HEK293 (cell line): ENCODE results near the gene SOCS6.
A peak's percentile ranks its signal among the peaks of the same experiment; 100 is the strongest.

ENCODE experiments used
- CTCF ChIA-PET: fragments of 350-600 bp; formaldehyde crosslinking; extraction: SDS; loops from one replicate; lab custom pipeline; 2021; ENCODE audit warnings: antibody characterized with exemption; lab: Yijun Ruan, JAX
- POLR2A ChIA-PET: fragments of 300-600 bp; formaldehyde crosslinking; extraction: SDS; loops from one replicate; lab custom pipeline; 2020; ENCODE audit warnings: antibody characterized with exemption, inconsistent platforms; lab: Yijun Ruan, JAX
- H3K27ac ChIP-seq: fragments of 200-500 bp; sonication (Bioruptor generic); 2 replicates; pipeline ENCODE4 v1.5.1; 2014; ENCODE audit warnings: low read depth, low read length, control low read depth, inconsistent platforms; ENCODE audit errors: extremely low read depth
- H3K36me3 ChIP-seq, 2 experiments: fragments of 200-500 bp in 1 of 2; sonication (Bioruptor generic) in 1 of 2; 1 replicate in 1 of 2; 2 replicates in 1 of 2; pipeline ENCODE4 v1.5.1; 2014 to 2017; ENCODE audit warnings: inconsistent platforms in 2 of 2, low read length in 2 of 2; ENCODE audit not compliant: control insufficient read depth in 2 of 2, insufficient read depth in 1 of 2
- H3K4me1 ChIP-seq: fragments of 200-500 bp; sonication (Bioruptor generic); 2 replicates; pipeline ENCODE4 v1.5.1; 2014; ENCODE audit warnings: mild to moderate bottlenecking, low read length, inconsistent platforms; ENCODE audit not compliant: control insufficient read depth, insufficient read depth
- H3K4me3 ChIP-seq: 2 replicates; pipeline ENCODE4 v1.5.1; 2011; ENCODE audit warnings: low read depth, mild to moderate bottlenecking, control low read depth, low read length, moderate library complexity
- H3K9me3 ChIP-seq: fragments of 200-500 bp; sonication (Bioruptor generic); 2 replicates; pipeline ENCODE4 v1.5.1; 2014; ENCODE audit warnings: low read depth, low read length, inconsistent platforms; ENCODE audit not compliant: control insufficient read depth, insufficient read depth
- BCL6B ChIP-seq: fragments of 450-650 bp; formaldehyde crosslinking; IDR thresholded peaks from 2 replicates; pipeline ENCODE4 v1.5.1; 2017; ENCODE audit warnings: missing biosample characterization, missing genetic modification characterization
- HOXD13 ChIP-seq: sonication (generic); formaldehyde crosslinking; IDR thresholded peaks from 2 replicates; pipeline ENCODE4 v1.8.0; 2022; ENCODE audit warnings: missing genetic modification reagents, borderline replicate concordance
- MEIS1 ChIP-seq: sonication (generic); formaldehyde crosslinking; IDR thresholded peaks from 2 replicates; pipeline ENCODE4 v1.8.1; 2022; ENCODE audit warnings: missing genetic modification reagents, mild to moderate bottlenecking, borderline replicate concordance
- PRDM1 ChIP-seq: fragments of 450-650 bp; formaldehyde crosslinking; IDR thresholded peaks from 2 replicates; pipeline ENCODE4; 2016; ENCODE audit warnings: missing biosample characterization, missing genetic modification characterization
- ZBTB6 ChIP-seq: fragments of 450-650 bp; formaldehyde crosslinking; IDR thresholded peaks from 2 replicates; pipeline ENCODE4 v1.5.1; 2017; ENCODE audit warnings: missing biosample characterization, missing genetic modification characterization
- ZNF223 ChIP-seq: fragments of 450-650 bp; formaldehyde crosslinking; IDR thresholded peaks from 2 replicates; pipeline ENCODE4 v1.5.1; 2016; ENCODE audit warnings: missing biosample characterization, missing genetic modification characterization
- ZNF302 ChIP-seq: fragments of 450-650 bp; formaldehyde crosslinking; IDR thresholded peaks from 2 replicates; pipeline ENCODE4 v1.5.1; 2016; ENCODE audit warnings: missing biosample characterization, missing genetic modification characterization, low read depth
- ZNF335 ChIP-seq: fragments of 450-650 bp; formaldehyde crosslinking; conservative IDR thresholded peaks from 2 replicates; pipeline ENCODE4 v1.5.1; 2016; ENCODE audit warnings: missing biosample characterization, missing genetic modification characterization
- ZNF621 ChIP-seq: fragments of 450-650 bp; formaldehyde crosslinking; IDR thresholded peaks from 2 replicates; pipeline ENCODE4 v1.5.1; 2017; ENCODE audit warnings: missing biosample characterization, missing genetic modification characterization
- ZNF830 ChIP-seq: fragments of 450-650 bp; IDR thresholded peaks from 2 replicates; pipeline ENCODE4 v1.5.0; 2018; ENCODE audit warnings: missing biosample characterization, missing genetic modification characterization, low read depth, mild to moderate bottlenecking, moderate library complexity
- ZSCAN30 ChIP-seq: fragments of 450-650 bp; IDR thresholded peaks from 2 replicates; pipeline ENCODE4 v1.5.1; 2018; ENCODE audit warnings: missing biosample characterization, mild to moderate bottlenecking, missing genetic modification characterization, moderate library complexity

Gene SOCS6

GRCh38 chr18:70293166-70293565 is 4.3 kb downstream of the SOCS6 start:
- no peaks in the 10 kb centered on the region; a peak in 1 of 3 replicates for H3K36me3 ChIP-seq
- H3K4me1 ChIP-seq, result peaks cover 32% of the 10 kb centered on the region
- no peaks in the 10 kb centered on the region for H3K9me3 ChIP-seq
- no peak overlapping the region; the same call in 1 of the 2 replicates for H3K27ac ChIP-seq
- no peak overlapping the region for H3K4me3 ChIP-seq
- ChIA-PET CTCF (interaction anchor here (1.0 kb wide), 1 partner anchor 99 kb away, joined by 5 read pairs; no protein-coding TSS in a partner anchor), POLR2A (no interaction called here)
- TF ChIP-seq ZBTB6 (tag by site-specific recombination), result no peak
- peak; percentile 69; the same call in 1 of the 2 replicates for TF ChIP-seq PRDM1 (tag by site-specific recombination)

- Histone ChIP-seq H3K9me3 (no peaks in the 10 kb centered on the region), H3K4me3 (no peak overlapping the region), H3K27ac (no peak overlapping the region), H3K36me3 (no peaks in the 10 kb centered on the region; a peak in 1 of 3 replicates), H3K4me1 (peaks cover 32% of the 10 kb centered on the region)
- ChIA-PET POLR2A (no interaction called here), CTCF (interaction anchor here (1.0 kb wide), 1 partner anchor 12 kb away, joined by 3 read pairs; no protein-coding TSS in a partner anchor)
- TF ChIP-seq PRDM1 (tag by site-specific recombination) (peak; percentile 95), HOXD13 (CRISPR knock-in tag) (no peak)
Measured at GRCh38 chr18:70294471-70295191, 5.8 kb downstream of the SOCS6 start.

- CTCF ChIA-PET, result interaction anchor here (0.6 to 1.0 kb wide), 2 partner anchors 12 to 98 kb away, joined by 3 to 5 read pairs; no protein-coding TSS in a partner anchor
- Histone ChIP-seq H3K36me3 (no peaks in the 10 kb centered on the region; a peak in 1 of 3 replicates), H3K4me1 (peaks cover 32% of the 10 kb centered on the region), H3K27ac (0 out of 2 replicates have a peak overlapping the region, but pooled peaks have one; percentile 16), H3K9me3 (no peaks in the 10 kb centered on the region), H3K4me3 (no peak overlapping the region)
- POLR2A ChIA-PET, result no interaction called here
- no peak for TF ChIP-seq ZNF621 (tag by site-specific recombination)
- TF ChIP-seq ZBTB6 (tag by site-specific recombination), result no peak
- TF ChIP-seq MEIS1 (CRISPR knock-in tag), result no peak
- no peak for TF ChIP-seq ZNF335 (tag by site-specific recombination)
- TF ChIP-seq ZSCAN30 (tag by site-specific recombination), result no peak
- no peak for TF ChIP-seq ZNF302
- no peak for TF ChIP-seq ZNF223 (tag by site-specific recombination)
- TF ChIP-seq ZNF830 (tag by site-specific recombination), result no peak
- no peak for TF ChIP-seq BCL6B (tag by site-specific recombination)
Measured at GRCh38 chr18:70295192-70296188, 6.6 kb downstream of the SOCS6 start.
